ENCODE data around the gene HACD2.

Gene HACD2

DNA sequence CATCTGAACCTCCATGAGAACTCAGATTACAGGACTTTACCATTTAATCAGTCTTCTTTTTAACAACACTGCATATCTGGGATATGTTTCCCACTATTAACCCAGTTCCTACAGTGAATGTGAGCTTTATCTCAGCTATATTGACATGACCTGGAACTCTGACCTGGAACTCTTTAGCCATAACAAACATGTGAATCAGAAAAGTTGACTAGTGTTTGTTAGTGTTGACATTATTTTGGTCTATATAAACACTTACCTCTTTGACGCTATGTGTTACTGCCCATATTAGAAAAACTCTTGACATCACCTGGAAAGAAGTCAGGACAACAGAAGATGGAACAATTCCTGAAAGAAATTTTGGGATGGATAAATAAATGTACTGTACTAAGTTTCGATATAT lies 56.7 kb downstream of the HACD2 start:
- TF ChIP-seq, protein P1, sequence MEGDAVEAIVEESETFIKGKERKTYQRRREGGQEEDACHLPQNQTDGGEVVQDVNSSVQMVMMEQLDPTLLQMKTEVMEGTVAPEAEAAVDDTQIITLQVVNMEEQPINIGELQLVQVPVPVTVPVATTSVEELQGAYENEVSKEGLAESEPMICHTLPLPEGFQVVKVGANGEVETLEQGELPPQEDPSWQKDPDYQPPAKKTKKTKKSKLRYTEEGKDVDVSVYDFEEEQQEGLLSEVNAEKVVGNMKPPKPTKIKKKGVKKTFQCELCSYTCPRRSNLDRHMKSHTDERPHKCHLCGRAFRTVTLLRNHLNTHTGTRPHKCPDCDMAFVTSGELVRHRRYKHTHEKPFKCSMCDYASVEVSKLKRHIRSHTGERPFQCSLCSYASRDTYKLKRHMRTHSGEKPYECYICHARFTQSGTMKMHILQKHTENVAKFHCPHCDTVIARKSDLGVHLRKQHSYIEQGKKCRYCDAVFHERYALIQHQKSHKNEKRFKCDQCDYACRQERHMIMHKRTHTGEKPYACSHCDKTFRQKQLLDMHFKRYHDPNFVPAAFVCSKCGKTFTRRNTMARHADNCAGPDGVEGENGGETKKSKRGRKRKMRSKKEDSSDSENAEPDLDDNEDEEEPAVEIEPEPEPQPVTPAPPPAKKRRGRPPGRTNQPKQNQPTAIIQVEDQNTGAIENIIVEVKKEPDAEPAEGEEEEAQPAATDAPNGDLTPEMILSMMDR (IDR thresholded peaks at IDR 0.05; ENCODE audit: low read depth, low read length, missing control alignments) = no peak
- H3K4me3 ChIP-seq (ENCODE audit: low read depth, low read length) = no peak overlapping the region
- no peak for DNase-seq (ENCODE audit: low read depth)

GRCh38 chr3:123527046-123527445 lies 57.8 kb downstream of the HACD2 start:
- no peak overlapping the region for H3K4me3 ChIP-seq (ENCODE audit: low read depth, low read length)
- TF ChIP-seq, protein P1 (IDR thresholded peaks at IDR 0.05; ENCODE audit: low read depth, low read length, missing control alignments) = no peak
- no peak for DNase-seq (ENCODE audit: low read depth)

DNA sequence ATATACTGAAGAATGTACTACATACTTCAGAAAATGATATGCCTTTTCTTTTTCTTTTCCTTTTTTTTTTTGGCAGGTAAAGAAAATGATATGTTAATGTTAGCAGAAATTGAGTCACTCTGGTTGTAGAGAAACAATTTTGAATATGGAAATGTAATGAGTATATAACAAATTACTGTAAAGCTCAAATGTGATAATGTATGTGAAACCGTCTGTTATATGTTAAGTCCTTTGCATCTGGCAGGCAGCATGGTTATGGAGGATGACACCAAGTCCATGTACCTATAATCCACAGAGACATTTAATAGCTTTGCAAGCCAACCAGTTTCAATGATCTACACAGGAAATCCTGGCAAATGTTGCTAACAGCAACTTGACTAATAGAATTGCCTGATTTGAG lies 58.4 kb downstream of the HACD2 start:
- TF ChIP-seq, protein P1 (IDR thresholded peaks at IDR 0.05; ENCODE audit: low read depth, low read length, missing control alignments) = no peak
- no peak for DNase-seq (ENCODE audit: low read depth)
- no peak overlapping the region for H3K4me3 ChIP-seq (ENCODE audit: low read depth, low read length)

DNA sequence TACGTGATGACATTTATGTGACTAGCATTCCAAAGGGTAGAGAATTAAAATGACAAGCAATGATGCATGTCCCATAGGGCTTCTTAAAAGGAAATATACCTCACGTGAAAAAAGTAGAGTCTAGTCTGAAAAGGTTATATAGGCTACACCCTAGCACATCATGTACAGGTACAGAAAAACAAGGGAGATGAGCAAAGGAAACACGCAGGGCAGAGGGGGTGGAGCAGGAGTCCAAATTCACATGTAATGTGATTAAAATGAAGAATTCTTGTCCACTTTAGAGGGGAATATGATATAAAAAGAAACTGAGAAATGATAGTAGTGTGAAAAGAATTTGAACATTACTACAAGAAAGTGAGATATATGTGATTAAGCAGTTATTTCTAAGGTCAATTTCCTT lies 59.4 kb downstream of the HACD2 start:
- H3K4me3 ChIP-seq (ENCODE audit: low read depth, low read length) = no peak overlapping the region
- TF ChIP-seq, protein P1 (IDR thresholded peaks at IDR 0.05; ENCODE audit: low read depth, low read length, missing control alignments) = no peak
- DNase-seq (ENCODE audit: low read depth) = no peak

DNA sequence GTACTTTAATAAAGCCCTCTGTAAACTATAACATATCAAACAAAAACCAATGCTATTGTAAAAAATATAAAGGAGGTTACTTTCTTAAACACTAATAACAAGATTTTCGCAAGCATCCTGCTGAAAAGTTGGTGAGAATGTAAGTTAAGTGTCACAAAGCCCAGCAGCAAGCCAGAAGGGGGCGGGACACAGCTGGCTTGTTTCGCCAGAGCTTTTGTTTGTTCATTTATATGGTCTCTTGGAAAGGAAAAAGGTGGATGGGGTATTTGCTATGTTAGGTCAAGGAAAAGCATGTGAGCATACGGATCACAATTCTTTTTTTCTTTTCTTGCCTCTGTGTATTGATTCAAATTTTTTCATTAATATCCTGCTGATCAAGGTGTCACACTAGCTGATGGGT lies 59.9 kb downstream of the HACD2 start:
- TF ChIP-seq, protein P1 (IDR thresholded peaks at IDR 0.05; ENCODE audit: low read depth, low read length, missing control alignments) = no peak
- no peak overlapping the region for H3K4me3 ChIP-seq (ENCODE audit: low read depth, low read length)
- no peak for DNase-seq (ENCODE audit: low read depth)

GRCh38 chr3:123523023-123523412 lies 61.8 kb downstream of the HACD2 start:
- no peak overlapping the region for H3K4me3 ChIP-seq (ENCODE audit: low read depth, low read length)
- no peak for DNase-seq (ENCODE audit: low read depth)
- TF ChIP-seq, protein P1 (IDR thresholded peaks at IDR 0.05; ENCODE audit: low read depth, low read length, missing control alignments) = no peak

- DNase-seq (ENCODE audit: low read depth) = no peak
- H3K4me3 ChIP-seq (ENCODE audit: low read depth, low read length) = no peak overlapping the region
- TF ChIP-seq, protein P1 (IDR thresholded peaks at IDR 0.05; ENCODE audit: low read depth, low read length, missing control alignments) = no peak
These were observed 62.4 kb downstream of the HACD2 start for GRCh38 chr3:123522320-123523022.
